ENCODE data around the gene ADA.

The ADA gene

GRCh38 chr20:44644667-44645131, 6.8 kb downstream of the ADA start:
- DNase-seq (ENCODE audit: insufficient read length, low spot score) (no peak), FAIRE-seq (no peak)
- TF ChIP-seq POLR2A (IDR thresholded peaks at IDR 0.05; ENCODE audit: low read depth, low read length), result no peak

GRCh38 chr20:44644230-44644617, 7.3 kb downstream of the ADA start:
- no peak for FAIRE-seq
- DNase-seq (ENCODE audit: insufficient read length, low spot score), result no peak
- no peak for TF ChIP-seq POLR2A (IDR thresholded peaks at IDR 0.05; ENCODE audit: low read depth, low read length)

- FAIRE-seq (no peak), DNase-seq (ENCODE audit: insufficient read length, low spot score) (peak; percentile 64)
These were observed 7.8 kb downstream of the ADA start for GRCh38 chr20:44643596-44644229.

GRCh38 chr20:44643154-44643519, 8.4 kb downstream of the ADA start:
- DNase-seq (ENCODE audit: insufficient read length, low spot score) (no peak), FAIRE-seq (no peak)
- TF ChIP-seq POLR2A (IDR thresholded peaks at IDR 0.05; ENCODE audit: low read depth, low read length), result no peak

More at GRCh38 chr20:44643596-44644229, 7.8 kb downstream of the ADA start:
- no peak for TF ChIP-seq POLR2A (IDR thresholded peaks at IDR 0.05; ENCODE audit: low read depth, low read length)

- FAIRE-seq, result no peak
- DNase-seq (ENCODE audit: insufficient read length, low spot score), result peak; percentile 73
- TF ChIP-seq POLR2A (IDR thresholded peaks at IDR 0.05; ENCODE audit: low read depth, low read length), result no peak
These were observed 9.0 kb downstream of the ADA start for GRCh38 chr20:44642203-44643153.

- FAIRE-seq (no peak), DNase-seq (ENCODE audit: insufficient read length, low spot score) (no peak)
- TF ChIP-seq POLR2A (IDR thresholded peaks at IDR 0.05; ENCODE audit: low read depth, low read length), result no peak
These were observed 10.2 kb downstream of the ADA start for GRCh38 chr20:44641325-44641724.

- no peak for DNase-seq (ENCODE audit: insufficient read length, low spot score)
- no peak for FAIRE-seq
- TF ChIP-seq POLR2A (IDR thresholded peaks at IDR 0.05; ENCODE audit: low read depth, low read length), result no peak
These were observed 11.0 kb downstream of the ADA start for GRCh38 chr20:44640522-44640921.

GRCh38 chr20:44637522-44638372, 13.8 kb downstream of the ADA start:
- no peak for FAIRE-seq
- no peak for DNase-seq (ENCODE audit: insufficient read length, low spot score)
- TF ChIP-seq POLR2A (IDR thresholded peaks at IDR 0.05; ENCODE audit: low read depth, low read length), result no peak

- DNase-seq (ENCODE audit: insufficient read length, low spot score) (no peak), FAIRE-seq (no peak)
- TF ChIP-seq POLR2A (IDR thresholded peaks at IDR 0.05; ENCODE audit: low read depth, low read length), result no peak
These were observed 14.5 kb downstream of the ADA start for GRCh38 chr20:44637042-44637441.

GRCh38 chr20:44635877-44636276, 15.6 kb downstream of the ADA start:
- TF ChIP-seq POLR2A (IDR thresholded peaks at IDR 0.05; ENCODE audit: low read depth, low read length), result no peak
- DNase-seq (ENCODE audit: insufficient read length, low spot score), result no peak
- FAIRE-seq, result no peak

- FAIRE-seq, result no peak
- TF ChIP-seq POLR2A (IDR thresholded peaks at IDR 0.05; ENCODE audit: low read depth, low read length), result no peak
- no peak for DNase-seq (ENCODE audit: insufficient read length, low spot score)
These were observed 17.5 kb downstream of the ADA start for GRCh38 chr20:44633872-44634600.

GRCh38 chr20:44633187-44633810, 18.2 kb downstream of the ADA start:
- FAIRE-seq (no peak), DNase-seq (ENCODE audit: insufficient read length, low spot score) (no peak)
- TF ChIP-seq POLR2A (IDR thresholded peaks at IDR 0.05; ENCODE audit: low read depth, low read length), result no peak

All from H54 (cell line).